NCI-H1694 treated with DMSO at 0.1 percent for 48 hours (cell line): ENCODE measurements around the gene NGDN.

Source experiments
- DNase-seq: peaks from one replicate; lab custom pipeline; 2025; lab: John Stamatoyannopoulos, UW

NGDN gene

DNA sequence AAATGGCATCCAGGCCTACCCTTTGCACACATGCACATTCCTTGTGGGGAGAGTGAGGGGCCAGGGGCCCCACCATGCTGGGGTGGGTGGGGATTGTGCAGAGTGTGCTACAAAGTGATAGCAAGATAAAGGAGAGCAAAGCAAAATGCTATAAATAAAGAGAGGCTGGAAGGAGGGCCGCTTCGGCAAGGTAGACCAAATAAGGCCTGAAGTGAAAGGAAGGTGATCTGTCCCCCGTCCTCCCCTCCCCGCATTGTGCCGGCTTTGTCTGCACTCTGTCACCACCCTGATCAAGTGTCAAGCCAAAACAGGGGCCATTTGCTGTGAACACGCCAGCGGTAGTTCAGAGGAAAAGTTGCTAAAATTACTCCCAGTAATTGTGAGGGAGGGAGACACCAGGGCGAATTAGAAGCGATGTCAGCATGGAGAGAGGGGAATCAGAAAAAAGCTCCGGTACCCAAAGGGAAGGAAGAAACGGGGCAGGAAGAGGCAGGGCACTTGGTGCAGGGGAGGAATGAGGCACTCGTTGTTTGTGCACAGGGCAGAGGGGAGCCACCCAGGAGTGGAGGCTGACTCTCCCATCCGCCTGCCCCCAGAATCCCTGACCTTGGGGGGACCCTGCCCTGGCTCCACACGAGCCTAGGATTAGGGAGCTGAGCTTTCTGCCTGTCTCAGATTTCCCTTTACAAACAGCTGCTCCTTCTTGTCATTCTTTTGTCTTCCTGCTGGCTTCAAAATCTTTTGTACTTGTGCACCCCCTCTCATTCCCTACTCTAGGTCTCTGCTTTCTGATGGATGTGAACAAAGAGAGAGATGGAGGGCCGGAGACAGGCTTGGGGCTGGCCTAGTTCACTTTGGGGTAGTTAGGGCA is 31.2 kb upstream of the NGDN start:
- DNase-seq: no peak

DNA sequence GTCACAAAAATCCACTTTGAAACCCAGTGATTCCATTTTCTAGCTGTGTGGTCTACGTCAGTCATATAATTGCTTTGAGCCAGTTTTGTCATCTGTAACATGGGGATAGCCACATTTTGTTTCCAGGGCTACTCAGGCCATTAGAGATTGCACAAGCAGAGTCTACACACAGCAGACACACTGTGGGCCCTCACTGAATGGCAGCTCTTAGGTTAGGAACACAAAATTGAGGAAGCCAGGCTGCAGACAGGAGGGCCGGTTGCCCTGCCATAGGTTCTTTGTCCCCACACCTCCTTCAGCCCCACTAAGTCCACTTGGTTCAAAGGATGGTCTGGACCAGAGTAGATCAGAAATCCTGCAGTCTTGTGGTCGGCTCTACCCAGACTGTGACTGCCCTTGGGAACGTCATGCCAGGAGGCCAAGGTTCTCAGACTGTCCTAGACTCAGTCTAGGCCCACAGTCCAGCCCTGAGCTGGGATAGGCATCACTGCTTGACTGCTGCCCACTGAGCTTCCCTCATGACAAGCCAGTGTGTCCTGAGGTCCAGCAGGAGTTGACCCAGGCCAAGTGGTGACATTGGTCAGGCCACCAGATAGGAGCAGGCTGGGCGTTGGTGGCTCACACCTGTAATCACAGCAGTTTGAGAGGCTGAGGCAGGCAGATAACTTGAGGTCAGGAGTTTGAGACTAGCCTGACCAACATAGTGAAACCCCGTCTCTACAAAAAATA is 30.2 kb upstream of the NGDN start:
- DNase-seq: no peak

DNA sequence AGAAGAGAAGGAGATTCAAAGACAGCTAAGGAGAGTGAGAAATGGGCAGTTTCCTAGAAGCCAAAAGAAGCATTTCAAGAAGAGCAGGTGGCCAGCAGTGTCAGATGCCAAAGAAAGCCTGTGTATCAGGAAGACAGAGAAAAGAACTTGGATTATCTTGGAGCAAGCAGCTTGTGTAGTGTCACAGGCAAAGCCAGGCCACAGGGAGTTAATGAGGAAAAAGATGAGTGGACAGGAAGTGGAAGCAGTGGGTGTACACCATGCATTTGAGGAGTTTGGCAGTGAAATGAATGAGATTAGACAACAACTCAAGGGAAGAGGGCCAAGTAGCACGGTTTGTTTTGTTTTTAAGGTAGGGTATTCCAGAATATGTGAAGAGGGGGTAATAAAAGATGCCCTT is 28.4 kb upstream of the NGDN start:
- no peak for DNase-seq

DNA sequence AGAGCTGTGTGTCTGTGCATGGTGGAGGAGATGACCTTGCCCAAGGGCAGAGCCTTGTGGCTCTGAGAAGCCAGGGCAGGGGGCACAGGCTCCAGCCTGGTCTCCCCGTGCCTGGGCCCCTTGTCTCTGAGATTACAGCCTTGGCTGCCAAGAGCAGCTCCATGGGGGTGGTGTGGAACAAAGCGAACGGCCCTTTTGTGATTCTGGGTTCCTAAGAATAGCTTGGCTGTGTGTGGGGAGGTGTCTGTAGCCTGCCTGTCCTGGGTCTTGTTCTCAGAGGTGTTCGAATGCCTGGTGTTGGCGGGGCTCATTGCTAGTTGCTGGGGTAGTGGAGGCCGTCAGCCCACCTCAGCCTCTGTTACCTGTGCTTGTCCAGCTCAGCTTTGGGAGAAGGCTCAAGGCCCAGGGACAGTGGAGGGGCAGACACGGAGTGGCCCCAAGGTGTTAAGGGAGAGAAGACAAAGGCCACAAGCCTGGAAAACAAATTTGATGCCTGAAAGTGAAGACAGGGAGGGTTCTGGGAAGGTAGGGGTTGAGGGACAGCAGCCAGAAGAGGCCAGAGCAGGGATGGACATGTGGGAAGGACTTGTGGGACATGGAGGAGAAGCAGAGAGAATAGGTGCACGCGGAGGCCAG is 26.7 kb upstream of the NGDN start:
- DNase-seq: no peak

DNA sequence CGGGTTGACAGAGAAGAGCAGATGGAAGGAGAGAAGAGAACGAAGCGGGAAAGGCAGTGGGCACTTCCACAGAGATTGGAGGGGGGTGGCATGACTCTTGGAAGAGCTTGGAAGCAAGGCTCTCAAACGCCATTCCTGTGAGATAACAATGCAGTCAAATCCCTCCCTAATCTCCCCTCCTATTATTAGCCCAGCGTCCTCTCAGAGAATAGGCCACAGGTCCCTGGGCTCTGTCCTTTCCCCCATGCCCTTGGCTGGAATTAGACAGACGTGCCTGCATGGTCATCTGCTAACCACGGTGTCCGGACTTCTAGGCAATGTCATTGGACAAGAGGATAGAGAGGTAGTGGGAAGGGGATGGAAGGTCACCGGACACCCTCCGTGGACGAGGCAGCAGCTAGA is 26.1 kb upstream of the NGDN start:
- DNase-seq: no peak

DNA sequence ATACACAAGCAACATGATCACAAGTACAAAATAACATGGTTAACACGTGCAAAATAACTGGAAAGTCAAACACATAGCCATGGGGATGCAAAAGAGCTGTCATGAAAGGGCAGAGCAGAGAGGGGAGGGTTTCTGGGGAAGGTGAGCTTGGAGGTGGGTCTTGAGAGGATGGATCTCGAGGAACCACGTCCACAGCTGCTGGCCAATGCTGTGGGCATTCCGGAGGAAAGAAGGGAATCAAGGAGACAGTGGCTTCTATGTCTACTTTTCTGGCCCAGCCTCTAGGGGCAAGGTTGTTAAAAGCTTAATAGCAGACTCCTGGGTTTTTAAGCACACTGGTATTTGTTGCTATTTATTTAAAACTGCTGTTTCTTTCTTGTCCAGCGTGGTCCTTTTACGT is 25.6 kb upstream of the NGDN start:
- no peak for DNase-seq

DNA sequence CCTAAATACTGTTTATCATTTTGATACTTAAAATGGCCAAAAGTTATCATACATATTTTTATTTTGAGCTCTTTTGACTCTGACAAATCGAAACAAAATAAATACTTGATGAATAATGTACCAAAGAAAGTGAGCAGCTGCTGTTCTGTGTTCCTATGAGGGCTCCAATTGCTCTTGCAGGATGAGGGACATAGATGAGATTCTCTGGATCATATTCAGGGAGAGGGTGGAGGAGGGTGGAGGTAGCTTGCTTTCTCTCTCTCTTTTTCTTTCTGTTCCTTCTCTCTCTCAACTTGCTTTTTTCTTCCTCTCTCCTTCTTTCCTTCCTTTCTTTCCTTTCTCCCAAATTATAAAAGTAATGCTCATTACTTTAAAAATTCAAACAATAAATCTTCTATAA is 25.2 kb upstream of the NGDN start:
- DNase-seq: peak; percentile 6

DNA sequence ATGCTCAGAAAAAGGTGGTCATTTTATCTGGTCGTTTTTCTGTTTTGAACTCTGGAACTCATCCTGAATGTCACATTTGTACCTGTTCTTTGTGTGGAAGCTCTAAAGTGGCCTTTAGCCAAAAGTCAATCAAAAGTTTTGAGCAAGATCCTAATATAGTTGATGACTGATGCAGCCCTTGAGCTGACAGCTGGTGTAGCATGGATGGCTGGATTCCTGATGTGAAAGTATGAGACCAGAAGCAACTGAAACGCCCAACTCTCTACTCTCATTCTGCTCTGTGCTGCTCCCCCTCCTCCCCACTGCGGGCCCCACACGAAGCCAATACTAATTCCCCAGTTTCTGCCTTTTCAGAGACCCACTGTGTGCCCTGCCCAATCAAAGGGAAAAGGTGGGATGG is 23.7 kb upstream of the NGDN start:
- DNase-seq: peak; percentile 84

DNA sequence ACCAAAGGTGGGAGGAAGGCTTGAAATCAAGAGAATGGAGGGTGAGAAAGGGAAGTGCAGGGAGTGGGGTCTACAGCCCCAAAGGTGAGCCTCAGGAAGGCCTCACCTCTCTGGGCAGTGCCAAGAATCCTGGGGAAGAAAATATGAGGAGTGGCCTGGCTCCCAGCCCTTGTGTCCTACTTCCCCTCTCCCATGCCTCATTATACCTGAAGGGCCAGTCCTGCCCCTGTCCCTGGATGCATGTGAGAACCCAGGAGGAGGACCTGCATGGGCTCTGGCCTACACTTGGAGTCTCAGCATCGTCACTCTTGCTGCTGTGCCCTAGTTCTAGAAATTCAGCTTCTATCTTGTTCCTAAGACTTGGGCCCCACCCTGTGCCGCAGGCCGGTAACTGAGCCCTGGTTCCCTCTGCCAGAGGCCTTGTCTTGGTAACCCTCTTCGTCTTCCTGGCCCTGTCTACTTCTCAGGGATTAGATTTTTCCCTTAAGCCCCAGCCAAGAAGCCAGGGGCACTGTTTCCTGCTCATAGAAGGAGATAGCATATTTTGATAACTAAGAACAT is 23.1 kb upstream of the NGDN start:
- DNase-seq: no peak

DNA sequence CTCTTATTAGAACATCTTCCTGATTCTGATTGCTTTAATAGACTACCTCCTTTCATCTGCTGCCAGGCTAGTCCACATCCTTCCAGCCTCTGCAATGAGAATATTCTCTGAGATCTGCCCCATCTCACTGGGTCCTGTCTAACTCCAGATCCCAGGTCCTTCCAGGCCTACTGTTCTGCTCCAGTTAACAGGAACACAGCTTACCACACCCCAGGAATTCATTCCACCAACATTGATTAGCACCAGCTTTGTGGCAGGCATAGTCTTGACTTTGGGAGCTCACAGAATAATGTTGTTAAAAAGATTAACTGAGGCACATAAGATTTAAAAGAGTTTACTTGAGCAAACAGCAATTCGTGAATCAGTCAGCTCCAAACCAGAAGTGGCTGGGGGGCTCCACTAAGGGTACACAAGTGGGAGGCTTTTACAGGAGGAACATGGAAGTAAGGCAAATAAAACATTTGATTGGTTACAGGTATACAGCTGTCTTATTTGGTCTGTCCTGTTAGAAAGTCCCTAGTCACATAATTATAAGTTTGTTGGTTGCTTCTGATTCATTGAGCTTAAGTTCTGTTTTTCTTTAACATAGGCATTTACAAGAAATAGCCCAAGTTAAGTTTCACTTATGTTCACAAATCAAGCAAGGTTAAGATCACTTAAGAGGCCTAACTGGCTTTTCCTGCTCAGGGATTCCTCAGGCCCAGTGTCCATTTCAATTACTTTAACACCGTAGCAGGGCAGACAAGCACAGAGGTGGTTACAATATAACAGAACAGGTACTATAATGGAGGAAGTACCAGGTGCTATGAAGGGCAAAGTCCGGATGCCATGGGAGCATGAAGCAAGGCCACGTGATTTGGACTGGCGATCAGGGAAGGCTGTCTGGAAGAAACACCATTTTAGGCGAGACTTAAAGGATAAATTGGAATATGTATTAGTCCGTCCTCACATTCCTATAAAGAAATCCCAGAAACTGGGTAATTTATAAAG is 21.8 kb upstream of the NGDN start:
- DNase-seq: no peak

DNA sequence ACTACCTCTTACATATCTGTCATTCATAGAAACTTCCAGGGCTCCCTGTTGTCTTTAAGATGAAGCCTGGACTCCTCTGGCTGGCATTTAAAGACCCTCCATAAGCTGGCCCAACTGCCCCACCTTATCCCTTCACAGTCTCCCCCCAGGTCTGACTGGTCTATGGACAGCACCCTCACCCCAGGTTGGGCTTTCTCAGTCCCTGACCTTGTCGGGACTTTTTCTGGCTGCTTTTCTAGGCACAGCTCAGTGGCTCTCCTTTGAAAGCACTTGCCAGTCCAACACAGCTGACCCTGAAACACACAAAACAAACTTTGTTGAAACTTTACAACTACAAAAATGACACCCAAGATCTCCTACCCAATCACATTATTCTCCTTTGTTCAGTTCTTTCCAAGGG is 20.2 kb upstream of the NGDN start:
- no peak for DNase-seq

DNA sequence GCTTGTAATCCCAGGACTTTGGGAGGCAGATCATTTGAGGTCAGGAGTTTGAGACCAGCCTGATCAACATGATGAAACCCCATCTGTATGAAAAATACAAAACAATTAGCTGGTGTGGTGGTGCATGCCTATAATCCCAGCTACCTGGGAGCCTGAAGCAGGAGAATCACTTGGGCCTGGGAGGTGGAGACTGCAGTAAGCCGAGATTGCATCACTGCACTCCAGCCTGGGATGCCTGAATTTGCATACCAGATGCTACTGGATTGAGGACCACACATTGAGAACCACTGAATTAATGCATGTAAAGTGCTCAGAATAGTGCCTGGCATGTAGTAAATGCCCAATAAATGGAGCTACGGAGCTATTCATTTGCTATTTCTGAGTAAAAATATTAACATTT is 19.1 kb upstream of the NGDN start:
- no peak for DNase-seq

DNA sequence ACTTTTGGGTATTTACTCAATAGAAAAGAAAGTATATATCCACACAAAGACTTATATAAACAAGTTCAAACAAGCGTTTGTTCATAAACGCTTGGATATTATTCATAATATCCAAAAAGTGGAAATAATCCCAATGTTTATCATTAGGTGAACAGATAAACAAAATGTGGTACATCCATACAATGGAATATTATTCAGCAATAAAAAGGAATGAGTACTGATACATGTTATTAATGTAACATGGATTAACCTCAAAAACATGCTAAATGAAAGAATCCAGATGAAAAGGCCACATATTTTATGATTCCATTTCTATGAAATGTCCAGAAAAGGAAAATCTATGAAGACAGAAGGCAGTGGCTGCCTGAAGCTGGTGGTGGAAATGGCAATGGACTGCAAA is 17.3 kb upstream of the NGDN start:
- DNase-seq: no peak

DNA sequence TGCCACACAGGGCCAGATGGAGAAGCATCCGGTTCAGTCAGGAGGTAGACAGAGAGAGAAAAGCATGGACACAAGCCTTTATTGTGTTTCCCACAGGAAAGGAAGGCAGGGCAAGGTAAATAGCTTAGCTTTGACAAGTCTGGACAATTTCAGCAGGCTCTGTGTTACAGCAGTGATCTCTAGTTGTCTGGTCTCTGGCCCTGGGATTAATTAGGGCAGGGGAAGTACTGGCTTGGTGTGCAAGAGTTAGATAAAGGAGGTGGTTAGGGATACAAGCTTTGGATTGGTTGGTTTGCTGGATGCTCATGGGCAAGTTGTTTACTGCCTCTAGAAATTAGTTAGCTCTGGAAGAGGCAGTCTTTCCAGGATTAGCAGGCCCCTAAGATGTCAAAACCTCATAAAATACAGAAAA is 15.1 kb upstream of the NGDN start:
- DNase-seq: peak; percentile 54

DNA sequence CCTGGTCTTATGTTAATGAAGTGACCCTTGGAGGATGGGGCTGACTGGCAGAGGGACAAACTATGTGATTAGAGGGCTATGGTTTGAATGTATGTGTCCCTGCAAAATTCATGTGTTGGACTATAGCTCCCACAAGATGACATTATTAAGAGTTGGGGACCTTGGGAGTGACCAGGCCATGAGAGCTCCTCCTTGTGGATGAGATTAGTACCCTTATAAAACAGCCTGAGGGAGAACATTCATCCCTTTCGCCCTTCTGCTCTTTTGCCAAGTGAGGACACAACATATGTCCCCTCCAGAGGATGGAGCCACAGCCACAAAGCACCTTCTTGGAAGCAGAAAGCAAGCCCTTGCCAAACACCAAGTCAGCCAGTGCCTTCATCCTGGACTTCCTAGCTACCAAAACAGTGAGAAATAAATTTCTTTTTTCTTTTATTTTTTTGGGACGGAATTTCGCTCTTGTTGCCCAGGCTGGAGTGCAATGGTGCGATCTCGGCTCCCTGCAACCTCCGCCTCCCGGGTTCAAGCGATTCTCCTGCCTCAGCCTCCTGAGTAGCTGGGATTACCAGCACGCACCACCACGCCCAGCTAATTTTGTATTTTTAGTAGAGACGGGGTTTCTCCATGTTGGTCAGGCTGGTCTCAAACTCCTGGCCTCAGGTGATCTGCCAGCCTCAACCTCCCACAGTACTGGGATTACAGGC is 12.5 kb upstream of the NGDN start:
- DNase-seq: peak; percentile 3

DNA sequence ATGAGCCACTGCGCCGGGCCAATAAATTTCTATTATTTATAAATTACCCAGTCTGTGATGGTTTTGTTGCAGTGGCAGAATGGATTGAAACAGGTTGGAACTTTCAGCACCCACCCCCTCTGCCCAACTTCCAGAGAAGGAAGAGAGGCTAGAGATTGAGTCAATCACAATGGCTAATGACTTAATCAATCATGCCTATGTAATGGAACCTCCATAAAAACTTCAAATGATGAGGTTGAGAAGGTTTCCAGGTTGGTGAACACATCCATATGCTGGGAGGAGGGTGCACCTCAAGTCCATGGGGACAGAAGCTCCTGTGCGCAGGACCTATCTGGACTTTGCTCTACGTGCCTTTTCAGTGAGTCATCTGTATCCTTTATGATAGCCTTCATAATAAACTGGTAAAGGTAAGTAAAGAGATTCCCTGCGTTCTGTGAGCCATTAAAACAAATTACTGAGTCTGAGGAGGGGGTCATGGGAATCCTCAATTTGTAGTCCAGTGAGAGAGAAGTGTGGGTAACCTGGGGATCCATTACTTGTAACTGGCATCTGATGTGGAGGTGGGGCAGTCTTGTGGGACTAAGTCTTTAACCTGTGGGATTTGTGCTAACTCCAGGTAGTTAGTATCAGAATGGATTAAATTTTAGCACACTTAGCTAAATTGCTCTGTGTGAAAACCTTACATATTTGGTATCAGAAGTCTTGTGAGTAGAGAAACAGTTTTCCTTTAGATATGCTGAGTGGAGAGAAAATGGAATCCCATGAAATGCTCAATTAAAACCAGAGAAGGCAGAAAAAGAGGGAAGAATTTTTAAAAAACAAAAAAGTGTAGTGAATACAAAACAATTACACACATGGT is 11.7 kb upstream of the NGDN start:
- no peak for DNase-seq

DNA sequence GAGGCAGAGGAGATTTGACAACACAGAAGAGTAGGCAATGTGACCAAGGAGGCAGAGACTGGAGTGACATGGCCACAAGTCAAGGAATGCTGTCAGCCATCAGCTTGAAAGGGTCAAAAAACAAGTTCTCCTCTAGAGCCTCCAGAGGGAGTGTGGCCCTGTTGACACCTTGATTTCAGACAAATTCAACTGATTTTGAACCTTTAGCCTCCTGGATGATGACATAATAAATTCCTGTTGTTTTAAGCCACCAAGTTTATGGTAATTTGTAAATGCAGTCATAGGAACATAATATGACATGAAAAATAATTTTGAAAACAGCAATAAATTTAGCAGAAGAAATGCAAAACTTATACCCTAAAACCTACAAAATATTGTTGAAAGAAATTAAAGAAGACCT is 8.5 kb upstream of the NGDN start:
- no peak for DNase-seq

DNA sequence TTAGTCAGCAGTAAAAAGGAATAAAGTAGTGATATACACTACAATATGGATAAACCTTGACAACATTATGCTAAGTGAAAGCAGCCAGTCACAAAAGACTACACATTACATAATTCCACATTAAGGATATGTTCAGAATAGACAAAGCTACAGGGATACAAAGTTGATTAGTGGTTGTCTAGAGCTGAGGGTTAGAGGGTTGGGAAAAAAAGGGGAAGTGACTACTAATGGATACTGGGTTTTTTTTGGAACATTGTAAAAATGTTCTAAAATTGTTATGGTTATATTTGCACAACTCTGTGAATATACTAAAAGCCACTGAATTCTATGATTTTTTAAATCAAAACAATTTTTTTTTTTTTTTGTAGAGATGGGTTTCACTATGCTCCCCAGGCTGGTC is 4.8 kb upstream of the NGDN start:
- no peak for DNase-seq

DNA sequence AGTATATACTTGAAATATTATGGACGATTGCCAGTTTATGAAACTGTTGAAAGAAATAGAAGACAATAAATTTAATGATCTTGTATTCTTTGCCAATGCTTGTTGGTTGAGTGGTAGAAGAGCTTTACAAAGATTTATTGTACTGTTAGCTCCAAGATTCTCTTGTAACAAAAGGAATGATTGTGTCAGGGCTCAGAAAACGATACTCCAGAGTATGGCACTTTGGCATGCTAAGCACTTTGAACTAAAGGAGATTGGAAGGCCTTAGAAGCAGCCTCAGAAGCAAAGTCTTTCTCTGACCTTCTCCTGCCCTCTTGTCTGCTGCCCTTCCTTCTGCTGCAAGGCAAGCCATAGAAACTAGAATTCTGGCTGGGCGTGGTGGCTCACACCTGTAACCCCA is 4.2 kb upstream of the NGDN start:
- DNase-seq: no peak

DNA sequence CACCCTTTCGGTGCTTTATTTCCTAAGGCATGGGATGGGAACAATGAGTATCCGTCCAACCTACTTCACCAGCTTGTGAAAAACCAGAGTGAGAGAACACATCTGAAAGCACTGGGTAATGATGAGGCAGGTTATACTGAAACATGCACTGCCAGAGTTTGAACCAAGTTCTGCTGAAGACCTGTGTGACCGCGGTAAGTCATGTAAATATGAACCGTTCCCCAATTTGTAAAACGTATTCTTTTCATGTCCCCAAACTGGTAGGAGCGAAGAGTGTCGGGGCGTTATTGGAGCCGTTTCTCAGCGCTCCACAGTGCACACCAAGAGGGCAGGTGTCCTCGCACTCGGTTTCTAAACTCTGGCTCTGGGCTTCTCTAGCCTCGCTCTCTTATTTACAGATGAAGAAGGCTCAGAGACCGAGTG is 788 bp upstream of the NGDN start:
- no peak for DNase-seq
